Femur (tissue), 1 donor: Measurements from ENCODE around the gene MINDY4.
A peak's percentile ranks its signal among the peaks of the same experiment; 100 is the strongest.

Experiments
- DNase-seq: peaks from one replicate; pipeline ENCODE4 v3.0.0-alpha.2; 2017

The MINDY4 gene

DNA sequence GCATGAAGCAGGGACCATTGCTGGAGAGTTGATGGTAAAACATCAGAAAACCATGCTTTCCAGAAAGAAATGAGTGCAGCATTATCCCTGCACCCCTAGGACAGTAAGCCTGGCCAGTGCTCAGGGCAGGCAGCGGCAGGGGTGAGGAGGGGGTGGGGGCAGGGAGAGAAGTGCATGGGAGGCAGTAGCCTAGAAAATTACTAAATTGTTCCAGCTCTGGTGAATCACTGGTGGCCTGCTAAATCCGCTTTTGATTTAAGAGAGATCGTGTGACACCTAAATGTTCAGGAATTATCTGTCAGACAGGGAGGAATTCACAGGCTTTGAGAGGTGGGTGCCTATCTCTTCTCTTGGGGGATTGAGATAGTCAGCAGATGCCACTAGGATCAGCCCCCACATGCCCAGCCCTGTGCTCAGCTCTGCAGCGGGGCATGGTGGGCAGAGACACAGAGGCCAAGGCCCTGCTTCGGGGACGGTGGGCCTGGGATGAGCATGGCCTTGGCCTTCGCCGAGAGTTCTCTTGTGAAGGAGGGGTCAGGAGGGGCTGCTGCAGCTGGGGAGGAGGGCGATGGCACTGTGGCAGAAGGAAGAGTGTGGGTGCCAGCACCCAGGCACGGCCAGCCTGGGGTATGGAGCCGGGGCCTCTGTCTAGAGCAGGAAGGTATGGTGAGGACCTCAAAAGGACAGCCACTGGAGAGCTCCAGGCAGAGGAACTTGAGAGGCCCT, 135.5 kb downstream of the MINDY4 start:
- no peak for DNase-seq

GRCh38 chr7:30907527-30908267, 136.5 kb downstream of the MINDY4 start:
- DNase-seq = no peak

- DNase-seq = no peak
These were observed 137.5 kb downstream of the MINDY4 start for GRCh38 chr7:30908681-30909080.

DNA sequence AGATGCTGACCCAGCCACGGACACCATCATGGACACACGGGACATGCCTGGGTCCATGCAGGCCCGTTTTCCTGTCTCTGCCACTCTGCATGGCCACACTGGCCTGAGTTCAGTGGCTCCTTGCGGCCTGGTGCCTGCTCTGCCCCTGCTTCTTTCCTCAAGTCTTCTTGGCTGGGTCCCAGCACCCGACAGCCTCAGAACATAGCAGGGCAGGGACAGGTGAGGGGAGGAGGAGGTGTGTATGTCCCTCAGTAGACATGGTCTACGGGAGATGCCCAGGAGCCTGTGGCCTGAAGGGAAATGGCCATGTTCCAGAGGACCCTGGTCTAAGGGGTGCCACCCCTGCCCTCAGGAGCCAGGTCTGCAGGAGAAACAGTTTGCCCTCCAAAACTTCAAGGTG, 138.2 kb downstream of the MINDY4 start:
- DNase-seq = no peak

DNA sequence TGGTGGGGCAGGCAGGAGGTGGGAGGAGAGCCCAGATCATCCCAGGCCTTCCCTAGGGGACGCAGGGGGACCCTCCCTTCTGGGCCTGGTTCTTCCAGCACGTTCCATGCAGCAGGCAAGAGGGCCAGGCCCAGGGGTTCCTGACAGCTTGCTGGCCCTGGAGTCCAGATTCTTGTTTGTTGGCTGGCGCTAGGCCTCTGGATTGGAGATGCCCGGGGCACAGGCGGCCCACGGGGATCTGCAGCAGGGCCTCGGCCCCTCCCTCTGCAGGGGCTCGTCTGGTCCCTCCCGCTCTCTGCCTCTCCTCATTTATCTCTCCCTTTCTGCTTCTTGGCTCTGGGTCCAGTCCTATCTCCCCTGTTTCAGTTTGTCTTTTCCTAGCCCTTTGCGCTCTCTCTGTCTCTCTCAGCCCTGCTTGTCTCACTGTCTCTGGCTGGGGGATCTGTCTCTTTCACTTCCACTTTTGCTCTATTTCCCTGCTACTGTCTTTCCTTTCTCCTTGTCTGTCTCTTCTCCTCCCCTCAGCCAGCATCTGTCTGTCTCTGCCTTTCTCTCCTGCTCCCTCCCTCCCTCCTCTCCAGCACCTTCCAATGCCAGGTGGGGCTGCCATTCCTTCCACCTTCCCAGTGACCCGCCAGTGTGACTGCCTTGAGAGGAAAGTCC, 139.3 kb downstream of the MINDY4 start:
- DNase-seq = no peak

- DNase-seq = no peak
These were observed 139.9 kb downstream of the MINDY4 start for GRCh38 chr7:30911133-30911532.

GRCh38 chr7:30911561-30911969, 140.3 kb downstream of the MINDY4 start, which contains the start of gene AQP1:
TSS of gene AQP1 (plus strand) at chr7:30911853. CDS start at chr7:30911910, 57 bp downstream.
- peak; percentile 95 for DNase-seq

DNA sequence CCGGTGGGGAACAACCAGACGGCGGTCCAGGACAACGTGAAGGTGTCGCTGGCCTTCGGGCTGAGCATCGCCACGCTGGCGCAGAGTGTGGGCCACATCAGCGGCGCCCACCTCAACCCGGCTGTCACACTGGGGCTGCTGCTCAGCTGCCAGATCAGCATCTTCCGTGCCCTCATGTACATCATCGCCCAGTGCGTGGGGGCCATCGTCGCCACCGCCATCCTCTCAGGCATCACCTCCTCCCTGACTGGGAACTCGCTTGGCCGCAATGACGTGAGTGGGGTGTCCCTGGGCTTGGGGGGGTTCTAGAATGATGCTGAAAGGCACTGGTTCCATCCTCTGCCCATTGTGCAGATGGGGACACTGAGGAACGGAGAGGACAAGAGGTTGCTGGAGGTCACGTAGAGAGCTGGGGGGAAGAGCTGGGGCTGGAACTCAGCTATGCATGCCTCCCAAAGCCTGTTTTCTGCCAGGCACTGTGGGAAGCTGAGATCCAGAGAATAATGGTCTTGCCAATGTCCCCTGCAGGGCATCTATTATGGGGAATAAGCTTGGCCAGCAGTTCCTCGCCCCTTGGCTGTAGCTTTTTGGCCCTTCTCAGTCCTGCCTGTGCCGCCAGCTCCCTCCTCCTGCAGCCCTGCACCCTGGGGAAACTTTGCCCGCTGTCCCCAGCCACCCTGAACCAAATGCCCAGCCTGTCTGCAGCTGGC, 141.0 kb downstream of the MINDY4 start:
- no peak for DNase-seq

GRCh38 chr7:30912731-30912985, 141.4 kb downstream of the MINDY4 start:
- no peak for DNase-seq

DNA sequence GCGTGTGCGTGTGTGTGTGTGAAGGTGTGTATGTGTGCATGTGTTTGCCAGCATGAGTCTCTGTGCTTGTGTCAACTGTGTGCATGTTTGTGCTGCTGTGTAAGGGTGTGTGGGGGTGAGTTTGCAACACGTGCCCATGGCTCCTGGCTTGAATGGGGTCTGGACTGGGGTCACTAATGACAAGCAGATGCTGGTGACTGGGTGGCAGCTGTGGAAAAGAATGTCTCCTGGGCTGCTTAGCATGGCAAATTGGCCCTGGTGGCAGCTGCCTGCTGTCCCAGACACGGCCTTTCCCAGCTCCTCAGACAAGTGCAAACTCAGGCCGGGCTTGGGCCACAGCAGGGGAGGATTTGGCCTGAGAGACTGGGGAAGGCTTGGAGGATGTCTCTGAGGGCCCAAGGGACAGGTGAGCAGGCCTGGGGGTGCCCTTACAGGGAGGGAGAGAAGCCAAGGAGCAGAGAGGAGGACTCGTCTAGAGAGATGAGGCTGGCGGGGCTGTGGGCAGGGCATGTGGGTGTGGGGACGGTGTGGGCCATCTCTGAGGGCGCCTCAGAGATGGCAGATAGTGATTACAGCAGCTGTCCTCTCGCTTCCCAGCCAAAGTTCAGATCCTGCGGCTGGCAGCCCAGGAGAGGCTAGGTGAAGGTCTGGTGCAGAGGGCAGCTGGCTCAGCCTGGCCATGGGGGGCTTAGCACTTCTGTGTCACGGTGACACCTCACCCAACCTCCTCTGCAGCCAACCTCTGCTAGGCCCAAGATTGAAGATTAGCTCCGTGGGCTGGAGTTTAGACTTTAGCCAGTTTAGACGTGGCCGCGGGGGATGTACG, 142.0 kb downstream of the MINDY4 start:
- peak; percentile 74 for DNase-seq

DNA sequence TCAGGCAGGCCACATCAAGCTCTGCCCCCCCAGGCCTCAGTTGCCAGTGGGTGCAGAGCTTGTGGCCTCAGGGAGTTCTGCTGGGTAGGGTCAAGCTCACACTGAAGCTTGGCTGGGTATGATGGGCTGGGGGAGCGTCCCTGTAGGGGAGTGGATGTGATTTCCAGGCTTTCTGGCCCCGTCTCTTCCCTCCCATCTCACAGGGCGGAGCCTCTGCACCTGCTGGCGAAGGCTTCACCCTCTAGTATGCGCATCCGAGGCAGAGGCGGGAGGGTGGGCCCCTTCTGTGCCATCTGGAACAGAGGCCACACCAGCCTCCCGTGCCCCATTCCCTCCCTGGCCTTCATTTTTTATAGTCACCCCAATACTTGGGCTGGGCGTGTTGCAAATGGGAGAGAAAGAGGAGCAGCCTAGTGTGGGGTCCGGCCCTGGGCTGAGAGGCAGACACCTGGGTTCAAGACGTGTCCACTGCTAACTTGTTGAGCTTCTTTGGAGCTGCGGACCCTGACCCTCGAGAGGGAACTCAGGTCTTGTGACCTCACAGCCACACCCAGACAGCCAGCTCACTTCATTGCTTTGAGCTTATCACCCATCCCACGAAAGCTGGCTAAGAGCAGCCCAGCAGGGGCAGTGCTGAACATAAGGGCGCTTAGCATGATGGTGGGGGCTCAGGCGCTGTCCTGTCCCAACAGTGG, 142.8 kb downstream of the MINDY4 start:
- no peak for DNase-seq

DNA sequence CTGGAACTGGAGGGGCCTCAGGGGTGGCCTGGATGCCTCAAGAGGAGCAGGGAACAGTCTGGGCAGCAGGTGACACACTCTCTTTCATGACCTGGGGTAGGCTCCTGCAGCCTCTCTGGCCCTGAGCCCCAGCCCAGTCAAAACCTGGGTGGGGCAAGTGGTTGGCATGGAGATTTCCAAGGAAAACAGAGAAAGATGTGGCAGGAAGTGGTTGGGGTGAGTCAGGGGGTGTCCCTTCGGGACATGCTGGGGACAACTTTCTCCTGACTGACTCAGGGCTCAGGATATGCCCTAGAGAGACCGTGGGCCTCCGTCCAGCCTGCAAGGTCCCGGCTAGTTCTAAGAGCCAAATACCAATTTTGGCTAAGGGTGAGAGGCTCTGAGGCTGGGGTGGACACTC, 143.4 kb downstream of the MINDY4 start:
- no peak for DNase-seq

GRCh38 chr7:30915005-30915601, 143.9 kb downstream of the MINDY4 start:
- DNase-seq = no peak

DNA sequence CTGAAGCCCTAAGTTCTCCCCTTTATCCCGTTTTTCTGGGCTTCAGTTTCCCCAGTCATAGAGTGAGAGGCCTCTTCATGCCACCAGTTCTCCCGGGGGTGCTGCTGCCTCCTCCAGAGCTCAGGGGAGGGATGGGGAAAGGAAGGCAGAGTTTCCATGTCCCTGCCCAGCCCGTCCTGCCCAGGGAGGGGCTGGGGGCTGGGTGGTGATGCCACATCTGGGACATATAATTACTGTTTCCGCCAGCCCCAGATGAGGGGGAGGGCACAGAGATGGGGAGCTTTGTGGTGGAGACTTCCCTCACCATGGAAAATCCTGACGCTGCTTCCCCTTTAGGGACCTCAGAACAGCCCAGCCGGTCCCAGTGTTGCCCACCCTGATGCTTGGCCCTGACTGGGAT, 144.5 kb downstream of the MINDY4 start:
- no peak for DNase-seq

- DNase-seq = no peak
These were observed 145.0 kb downstream of the MINDY4 start for GRCh38 chr7:30916255-30916654.

DNA sequence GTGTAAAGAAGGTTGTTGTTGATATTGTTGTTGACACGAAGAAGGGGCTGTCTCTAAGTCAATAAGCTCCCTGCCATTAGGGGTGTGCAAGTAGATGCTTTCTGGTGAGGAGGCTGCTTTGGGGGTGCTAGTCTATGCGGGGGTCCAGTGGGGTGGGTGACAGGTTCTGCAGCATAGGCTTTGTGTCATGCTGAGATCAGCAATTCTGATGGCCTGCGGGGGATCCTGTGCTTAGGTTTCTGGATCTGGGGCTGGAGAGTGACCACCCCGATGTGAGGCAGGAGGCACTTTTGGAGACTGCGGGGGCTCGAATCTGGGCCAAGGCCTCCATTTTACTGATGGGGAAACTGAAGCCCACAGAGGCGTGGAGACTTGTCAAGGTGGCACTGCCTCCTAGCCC, 145.6 kb downstream of the MINDY4 start:
- no peak for DNase-seq

- no peak for DNase-seq
These were observed 146.1 kb downstream of the MINDY4 start for GRCh38 chr7:30917216-30917893.

- DNase-seq = no peak
These were observed 147.5 kb downstream of the MINDY4 start for GRCh38 chr7:30918676-30919075.

GRCh38 chr7:30920021-30920583, 148.9 kb downstream of the MINDY4 start:
- DNase-seq = peak; percentile 36
